GM18873 (cell line): ENCODE measurements around the gene CHPF.

ENCODE experiments used
- ATAC-seq: cut with Tn5 transposase; IDR thresholded peaks from one replicate; pipeline ENCODE4 v1.9.1; 2021; ENCODE audit warnings: mild to moderate bottlenecking, moderate library complexity, moderate number of reproducible peaks; ENCODE audit not compliant: unreplicated experiment, low FRiP score

The CHPF gene

DNA sequence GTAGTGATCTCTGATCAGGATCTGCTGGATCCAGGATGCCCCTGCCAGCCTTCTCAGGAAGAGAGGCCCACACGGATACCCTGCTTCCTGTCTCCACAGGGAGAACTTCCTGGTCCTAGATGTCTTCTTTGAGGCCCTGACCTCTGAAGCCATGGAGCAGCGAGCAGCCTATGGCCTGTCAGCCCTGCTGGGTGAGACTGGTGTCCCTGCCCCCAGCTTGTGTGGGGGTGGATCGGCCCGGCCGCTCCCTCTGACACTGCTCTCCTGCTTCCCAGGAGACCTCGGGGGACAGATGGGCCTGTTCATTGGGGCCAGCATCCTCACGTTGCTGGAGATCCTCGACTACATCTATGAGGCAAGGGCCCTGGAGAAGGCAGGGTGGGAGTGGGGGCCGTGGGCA lies 6.6 kb downstream of the CHPF start:
- no peak for ATAC-seq

DNA sequence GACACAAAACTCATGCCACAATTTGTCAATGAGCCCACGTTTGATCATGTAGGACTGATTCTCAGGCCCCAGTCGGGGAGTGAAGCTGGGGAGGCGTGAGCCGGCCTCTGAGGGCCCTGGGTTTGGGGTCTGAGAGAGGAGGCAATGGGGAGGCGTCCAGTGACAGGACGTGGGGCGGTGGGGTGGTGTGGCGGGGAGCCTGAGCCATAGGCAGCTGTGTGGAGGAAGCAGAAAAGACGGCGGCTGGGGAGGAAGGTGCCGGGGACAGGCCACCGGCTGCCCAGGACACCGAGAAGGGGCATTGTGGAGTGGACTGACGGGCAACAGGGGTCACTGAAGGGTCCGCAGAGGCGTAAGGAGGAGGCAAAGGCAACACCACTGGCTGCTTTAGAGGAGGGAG lies 7.2 kb downstream of the CHPF start:
- no peak for ATAC-seq

DNA sequence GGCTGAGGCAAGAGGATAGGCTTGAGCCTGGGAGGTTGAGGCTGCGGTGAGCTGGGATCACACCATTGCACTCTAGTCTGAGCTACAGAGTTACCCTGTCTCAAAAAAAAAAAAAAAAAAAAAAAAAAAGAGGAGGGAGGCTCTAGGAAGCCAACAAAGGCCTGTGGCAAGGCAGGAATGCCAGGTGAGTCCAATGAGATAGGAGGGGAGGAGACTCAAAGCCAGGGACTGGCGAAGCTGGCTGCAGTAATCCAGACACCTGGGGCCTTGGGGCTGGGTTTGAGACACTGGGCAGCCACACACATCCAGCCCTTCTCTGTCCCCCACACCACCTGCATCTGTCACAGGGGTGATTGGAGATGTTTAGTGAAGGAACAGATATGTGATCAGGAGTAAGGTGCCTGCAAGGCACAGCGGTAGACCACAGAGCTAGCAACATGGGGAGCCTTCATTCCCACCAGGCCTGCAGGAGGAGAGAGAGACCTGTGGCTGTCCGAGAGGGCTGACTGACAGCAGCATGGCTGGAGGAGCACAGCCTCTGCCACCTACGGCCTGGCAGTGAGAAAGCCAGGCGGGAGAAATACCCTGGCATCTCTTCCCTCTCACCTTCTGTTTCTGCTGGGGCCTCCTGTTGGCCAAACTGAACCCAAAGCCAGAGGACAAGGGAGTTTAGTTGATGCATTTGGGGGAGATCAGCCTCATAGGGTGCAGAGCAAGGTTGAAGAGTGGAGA lies 9.5 kb downstream of the CHPF start:
- ATAC-seq: no peak

DNA sequence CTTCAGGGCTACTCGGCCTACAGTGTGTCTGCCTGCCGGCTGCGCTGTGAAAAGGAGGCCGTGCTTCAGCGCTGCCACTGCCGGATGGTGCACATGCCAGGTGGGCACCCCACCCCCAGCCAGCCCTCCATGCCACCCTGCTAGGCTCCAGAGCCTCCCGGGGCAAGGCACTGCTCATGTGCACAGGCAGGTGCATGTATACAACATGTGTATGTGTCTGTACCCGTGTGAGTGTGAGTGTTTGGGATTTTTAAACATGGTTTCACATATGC lies 11.3 kb downstream of the CHPF start:
- no peak for ATAC-seq

DNA sequence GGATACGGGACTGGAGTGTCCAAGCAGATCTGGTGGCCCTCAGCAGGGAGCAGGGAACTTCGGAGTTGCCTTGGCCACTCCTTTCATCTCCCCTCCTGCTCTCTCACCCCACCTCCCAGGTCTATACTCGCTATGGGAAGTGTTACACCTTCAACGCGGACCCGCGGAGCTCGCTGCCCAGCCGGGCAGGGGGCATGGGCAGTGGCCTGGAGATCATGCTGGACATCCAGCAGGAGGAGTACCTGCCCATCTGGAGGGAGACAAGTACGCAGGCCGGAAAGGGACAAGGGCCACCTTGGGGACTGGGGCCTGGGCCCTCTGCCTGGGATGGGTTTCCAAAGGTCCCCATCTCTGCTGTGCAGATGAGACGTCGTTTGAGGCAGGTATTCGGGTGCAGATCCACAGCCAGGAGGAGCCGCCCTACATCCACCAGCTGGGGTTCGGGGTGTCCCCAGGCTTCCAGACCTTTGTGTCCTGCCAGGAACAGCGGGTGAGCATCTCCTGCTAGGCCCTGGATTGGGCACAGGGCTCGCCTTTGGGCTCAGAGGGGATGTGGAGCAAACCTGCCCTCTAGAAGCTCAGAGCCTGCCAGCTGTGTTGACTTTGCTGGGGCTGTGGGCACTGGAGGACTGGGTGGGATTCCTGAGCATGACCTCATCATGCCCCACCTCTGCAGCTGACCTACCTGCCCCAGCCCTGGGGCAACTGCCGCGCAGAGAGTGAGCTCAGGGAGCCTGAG lies 11.8 kb downstream of the CHPF start:
- ATAC-seq: no peak

DNA sequence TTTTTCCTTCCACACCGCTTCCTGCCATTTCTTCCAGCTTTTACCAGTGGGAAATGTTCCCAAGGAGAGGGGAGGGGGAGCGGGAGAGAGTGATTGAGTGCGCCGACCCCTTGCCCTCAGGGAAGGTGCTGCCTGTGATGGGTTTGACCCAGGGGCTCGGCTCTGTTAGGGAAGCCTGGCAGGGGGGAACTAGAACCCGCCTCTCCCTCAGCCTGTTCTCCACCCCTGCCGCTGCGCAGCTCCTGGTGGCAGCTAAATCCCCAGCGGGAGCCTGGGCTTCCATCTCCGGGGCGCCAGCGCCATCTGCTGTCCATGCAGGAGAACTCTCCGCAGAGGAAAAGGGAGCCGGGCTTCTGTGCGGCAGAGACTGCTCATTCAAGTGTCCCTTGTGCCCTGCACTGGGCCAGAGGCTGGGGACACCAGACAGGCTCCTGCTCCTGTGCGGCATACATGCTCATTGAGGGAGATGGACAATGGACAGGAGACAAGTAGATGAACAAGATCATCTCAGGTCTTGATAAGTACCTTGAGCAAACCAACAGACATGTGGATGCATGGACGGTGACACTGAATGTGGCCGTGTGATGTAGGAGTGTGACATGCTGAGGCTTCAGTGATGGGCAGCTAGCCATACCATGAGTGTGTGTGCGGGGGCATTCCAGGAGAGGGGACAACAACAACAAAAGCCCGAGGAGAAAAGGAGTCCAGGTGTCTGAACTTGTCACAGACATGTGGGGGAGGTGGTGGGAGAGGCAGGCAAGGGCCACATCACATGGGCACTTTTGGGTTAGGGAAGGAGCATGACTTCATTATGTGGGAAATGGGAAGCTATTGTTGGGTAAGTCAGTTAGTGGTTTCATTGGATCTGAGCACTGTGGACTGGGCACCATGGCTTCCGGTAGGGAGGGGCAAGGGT lies 13.3 kb downstream of the CHPF start:
- peak; percentile 76 for ATAC-seq

DNA sequence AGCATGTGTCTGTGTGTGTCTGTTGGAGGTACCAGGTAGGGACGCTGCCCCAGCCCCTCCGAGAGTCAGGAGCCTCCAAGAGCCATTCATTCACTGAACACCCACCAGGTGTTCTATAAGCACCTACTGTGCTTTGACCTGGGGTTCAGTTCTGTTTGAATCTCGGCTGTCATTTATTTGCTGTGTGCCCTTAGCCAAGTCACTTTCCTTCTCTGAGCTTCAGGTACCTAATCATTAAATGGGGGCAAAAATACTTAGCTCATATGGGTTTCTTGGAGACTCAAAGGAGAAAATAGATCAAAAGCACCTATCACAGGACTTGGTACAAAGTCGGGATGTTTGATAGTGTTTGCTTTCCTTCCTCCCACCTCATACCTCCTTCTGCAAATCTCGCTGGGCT lies 16.1 kb downstream of the CHPF start:
- ATAC-seq: no peak

DNA sequence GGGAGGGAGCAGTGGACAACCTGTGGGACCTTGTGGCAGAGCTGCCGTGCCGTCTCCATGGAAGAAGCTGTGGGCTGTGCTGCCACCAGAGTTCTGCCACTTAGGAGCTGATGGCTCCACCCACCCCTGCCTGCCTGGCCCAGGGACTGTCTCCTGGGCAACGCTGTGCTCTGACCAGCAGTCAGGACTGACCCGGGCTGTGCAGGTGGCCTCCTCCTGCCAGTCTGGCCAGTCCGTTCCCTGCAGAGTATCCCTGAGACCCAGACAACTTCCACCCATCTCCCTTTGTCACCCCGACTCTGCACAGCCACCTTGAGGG lies 16.6 kb downstream of the CHPF start:
- no peak for ATAC-seq

DNA sequence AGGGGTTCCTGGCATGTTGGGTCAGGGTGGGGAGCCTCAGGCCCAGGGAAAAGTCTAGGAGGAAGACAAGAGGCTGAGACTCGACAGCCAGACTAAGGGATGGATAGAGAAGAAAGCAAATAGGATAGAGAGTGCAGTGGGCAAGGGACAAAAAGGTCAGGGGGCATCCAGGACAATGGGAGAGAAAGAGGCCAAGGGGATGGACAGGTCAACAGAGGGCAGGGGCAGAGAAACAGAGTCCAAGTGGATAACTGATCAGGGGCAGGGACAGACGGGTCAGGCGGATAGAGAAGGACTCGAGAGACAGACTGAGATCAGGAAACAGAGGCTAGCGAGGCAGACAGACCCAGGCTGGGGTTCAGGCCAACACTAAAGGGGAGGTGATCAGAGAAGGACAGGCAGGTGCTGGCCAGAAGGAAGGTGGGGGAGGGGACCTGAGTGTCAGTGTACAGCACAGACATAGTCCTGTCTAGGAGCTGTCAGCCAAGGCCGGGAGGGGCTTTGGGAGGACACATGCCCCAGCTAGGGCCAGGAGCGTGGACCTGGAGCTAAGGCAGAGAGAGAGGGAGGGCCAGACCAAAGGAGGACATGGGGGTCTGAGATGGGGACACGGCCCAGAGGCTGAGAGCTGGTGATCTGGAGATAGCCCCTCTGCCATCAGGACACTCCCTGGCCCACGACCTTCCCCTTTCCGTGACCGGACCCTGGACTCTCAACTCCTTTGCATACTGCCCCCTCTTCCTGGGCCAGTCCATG lies 17.1 kb downstream of the CHPF start:
- ATAC-seq: no peak

DNA sequence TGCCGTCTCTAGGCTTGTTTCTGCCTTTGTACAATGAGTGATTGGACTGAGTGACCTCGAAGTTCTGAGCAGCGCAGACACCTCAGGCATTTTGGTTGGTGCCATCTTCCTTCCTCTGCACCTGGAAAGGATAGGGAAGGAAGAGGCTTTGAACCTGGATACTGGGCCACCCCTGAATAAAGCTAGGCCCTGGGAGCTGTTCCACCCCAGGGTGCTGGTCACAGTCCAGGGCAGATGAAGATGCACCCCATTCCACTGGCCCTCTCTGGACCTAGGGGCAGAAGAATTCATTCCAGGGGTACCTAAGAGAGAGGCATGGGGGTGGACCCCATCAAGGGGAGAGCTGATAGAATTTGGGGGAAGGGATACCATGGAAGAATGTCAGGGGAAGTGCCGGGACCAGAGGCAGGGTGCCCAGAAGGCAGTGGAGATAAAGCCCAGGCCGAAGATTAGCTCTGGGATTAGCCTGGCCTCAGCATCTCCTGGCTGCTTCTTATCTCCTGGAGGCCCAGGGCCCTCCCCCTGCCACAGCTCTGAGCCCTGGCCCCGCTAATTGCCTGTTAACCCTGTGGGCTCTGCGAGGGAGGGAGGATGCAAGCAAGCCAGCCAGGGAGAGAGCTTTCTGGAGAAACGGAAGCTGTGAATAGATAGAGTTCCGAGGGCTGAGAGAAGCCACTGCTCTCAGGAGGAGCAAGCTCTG lies 17.9 kb downstream of the CHPF start:
- ATAC-seq: no peak

DNA sequence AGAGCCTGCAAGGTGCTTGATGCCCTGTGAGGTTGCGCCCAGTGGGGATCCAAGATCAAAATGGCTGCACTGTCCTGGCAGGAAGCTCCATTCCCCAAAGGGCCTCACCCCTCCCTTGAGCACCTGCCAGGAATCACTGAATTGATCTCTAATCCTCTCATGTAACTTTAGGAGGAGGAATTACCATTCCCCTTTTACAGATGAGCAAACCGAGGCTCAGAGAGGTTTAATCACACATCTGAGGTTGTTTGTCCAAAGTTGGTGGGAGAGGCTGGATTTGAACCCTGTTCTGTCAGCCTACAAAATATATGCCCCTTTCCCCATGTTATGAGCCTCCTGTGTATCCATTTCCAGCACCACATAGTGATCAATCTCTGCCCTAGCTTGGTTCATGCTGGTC lies 18.8 kb downstream of the CHPF start:
- no peak for ATAC-seq

DNA sequence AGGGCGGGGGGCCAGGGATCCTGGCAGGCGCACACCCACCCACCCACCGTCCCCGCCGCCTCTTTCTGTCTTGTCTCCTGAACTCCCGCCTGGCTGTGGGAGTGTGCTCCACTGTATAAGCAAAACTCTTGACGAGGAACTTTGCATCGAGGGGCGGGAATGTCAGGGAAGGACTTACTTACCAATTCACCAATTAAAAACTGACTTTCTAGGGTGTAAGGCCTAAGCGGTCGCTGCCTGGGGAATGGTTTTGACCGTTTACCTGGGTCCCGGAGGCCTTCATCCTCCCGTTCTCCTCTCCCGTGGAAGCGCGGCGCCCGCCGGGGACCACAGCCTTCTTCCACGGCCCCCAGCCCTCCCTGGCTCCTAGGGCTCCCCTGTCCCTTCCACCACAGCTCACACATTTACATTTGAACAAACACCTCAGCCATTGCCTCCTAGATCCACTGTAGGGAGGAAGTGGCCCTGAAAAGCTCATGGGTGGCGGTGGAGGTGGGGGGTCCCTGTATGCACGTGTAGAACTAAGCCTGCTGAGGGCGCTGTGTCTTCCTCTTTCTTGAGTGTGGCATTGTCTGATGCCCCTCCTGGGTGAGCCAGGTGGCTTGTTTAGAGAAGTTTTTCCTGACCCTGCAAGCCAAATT lies 20.5 kb downstream of the CHPF start:
- no peak for ATAC-seq

DNA sequence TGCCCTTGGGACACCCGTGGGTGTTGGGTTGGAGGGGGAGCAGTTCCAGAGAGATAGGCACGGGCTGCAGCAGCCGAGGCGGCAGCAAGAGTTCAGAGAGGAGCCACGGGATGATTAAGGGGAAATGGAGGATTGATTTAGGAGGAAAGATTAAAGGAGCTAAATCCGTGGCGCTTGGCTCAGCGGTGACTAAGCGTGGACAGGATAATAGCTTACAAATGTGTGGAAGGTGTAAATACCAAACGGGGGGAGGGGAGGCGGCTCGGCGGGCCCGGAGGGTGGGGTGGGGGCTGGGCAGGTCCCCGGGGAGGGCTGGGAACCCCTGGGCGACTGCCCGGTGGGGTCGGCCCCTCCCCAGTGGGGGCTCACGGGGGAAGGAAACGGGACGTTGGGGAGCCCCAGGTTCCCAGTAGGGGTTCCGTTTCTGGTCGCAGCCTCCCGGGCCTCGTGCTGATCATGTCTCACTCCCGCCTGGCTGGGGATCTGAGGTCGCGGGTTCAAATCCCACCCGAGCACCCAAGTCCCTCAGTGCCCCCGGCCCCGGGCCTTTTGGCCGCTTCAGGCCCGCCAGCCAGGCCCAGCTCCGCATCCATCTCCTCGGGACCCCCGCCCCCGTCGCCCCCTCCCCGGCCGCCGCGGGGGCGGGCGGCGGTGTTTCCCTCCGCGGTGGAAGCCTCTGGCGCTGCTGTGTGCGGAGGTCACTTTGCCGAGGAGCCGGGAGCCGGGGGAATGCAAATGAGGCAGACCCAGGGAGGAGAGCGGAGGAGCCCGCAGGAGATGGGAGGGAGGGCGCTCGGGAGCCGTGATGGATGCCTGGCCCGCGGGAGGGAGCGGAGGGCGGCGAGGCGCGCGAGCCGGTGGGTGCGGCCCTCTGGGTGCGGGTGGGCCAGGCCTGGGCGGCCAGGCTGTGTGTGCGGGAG lies 21.2 kb downstream of the CHPF start:
- no peak for ATAC-seq

DNA sequence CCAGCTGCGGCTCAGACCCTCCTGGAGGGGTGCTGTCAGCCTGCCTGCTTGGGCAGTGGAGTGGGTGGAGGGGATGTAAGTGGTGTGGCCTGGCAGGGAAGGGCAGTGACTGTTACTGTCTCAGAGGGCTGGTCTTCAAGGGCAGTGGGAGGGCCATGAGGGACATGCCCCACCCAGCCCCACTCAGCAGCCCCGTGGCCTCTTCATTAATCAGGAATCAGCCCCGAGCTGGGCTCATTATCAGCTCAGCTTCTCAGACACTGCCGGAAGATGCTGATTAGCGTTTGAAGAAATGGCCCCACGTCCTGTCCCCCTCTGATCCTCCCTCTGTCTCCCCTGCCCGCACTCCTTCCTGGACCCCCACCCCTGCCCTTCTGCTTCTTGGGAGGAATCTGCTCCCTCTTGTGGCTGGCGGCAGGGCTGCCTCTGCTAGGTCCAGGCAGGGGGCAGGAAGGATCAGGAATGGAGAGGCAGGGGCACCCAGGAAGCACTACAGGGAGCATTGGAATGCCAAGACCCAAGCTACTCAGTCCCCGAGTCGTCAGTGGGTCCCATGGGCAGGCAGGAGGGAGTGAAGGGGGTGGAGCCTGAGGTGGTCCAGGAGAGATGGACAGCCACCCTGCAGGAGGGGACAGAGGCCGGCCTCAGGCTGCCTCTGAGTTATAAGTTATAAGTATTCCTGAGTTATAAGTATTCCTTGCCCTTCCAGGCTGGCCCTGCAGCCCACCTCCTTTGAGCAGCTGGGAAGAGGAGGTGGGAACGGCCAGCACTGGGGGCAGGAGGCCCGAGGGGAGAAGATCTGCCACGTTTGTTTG lies 22.3 kb downstream of the CHPF start:
- ATAC-seq: no peak

DNA sequence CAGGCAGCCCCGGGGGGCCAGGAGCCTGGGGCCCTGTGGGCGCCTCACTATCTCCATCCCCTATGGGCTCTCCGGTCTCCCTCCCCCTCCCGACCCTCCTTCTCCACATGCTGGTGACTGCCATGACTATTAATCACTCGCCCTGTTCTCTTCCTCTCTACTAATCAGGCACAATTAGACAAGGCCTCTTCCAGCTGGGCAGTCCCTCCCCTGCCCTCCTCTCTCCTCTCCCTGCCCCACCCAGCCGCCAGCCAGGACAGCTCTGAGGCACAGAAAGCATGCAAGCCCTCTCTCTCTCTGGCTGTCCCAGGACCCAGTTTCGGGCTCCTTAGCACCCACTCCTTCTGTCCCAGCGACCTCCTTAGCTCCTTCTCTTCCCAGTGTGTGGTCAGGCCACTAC lies 23.5 kb downstream of the CHPF start:
- no peak for ATAC-seq

DNA sequence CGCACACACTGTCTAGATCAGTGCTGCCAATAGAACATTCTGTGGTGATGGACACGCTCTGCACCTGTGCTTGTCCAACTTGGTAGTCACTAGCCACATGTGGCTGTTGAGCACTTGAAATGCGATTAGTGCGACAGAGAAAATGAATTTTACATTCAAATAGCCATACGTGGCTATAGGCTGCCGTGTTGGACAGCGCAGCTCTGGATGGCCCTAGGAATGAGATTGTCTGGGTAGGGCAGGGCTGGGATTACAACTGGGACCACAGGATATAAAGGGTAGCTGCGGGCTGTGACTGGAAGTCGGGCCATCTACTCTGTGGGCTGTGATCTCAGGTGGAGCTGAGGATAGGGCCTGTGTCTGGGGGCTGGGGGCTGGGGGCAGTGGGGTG lies 24.1 kb downstream of the CHPF start:
- no peak for ATAC-seq

DNA sequence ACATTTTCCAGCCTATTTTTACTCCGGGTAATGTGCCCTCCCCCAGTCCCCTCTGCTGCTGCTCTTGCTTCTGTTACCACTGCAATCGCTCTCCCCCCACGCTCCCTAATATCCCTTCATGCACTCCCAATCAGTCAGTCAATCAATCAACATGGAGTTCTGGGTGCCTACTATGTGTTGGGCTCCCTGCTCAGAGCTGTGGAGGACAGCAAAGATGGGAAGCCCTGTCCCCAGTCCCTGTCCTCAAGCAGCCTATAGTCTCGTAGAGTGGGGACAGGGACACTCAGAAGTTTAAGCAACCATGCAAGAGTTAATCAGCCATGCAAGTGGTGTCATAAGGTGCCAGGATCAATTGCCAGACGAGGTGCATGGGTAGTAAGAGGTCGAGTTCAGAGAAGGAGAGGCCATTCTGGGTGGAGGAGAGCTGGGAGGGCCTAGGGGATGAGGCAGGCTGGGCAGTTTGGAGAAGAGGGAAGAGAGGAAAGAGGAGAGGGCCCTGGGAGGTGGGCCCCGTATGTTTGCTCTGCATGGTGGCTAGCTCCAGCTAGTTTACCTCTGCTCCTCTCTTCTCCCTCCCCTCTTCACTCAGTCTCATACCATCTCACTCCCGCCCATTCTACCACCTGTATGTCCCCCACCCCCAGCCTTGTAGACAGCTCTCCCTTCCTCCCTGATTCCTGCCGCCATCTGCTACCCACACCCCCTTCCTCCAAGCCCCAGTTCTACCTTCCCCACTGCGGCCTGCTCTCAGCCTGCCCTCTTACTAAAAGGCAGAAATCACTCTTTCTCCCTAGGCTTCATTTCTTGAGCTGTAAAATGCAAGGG lies 25.4 kb downstream of the CHPF start:
- ATAC-seq: no peak
